ENCODE data around the gene ZNF598.

ZNF598 gene

GRCh38 chr16:1998852-1999801 lies 10.5 kb downstream of the ZNF598 start:
- TF ChIP-seq, protein P1, sequence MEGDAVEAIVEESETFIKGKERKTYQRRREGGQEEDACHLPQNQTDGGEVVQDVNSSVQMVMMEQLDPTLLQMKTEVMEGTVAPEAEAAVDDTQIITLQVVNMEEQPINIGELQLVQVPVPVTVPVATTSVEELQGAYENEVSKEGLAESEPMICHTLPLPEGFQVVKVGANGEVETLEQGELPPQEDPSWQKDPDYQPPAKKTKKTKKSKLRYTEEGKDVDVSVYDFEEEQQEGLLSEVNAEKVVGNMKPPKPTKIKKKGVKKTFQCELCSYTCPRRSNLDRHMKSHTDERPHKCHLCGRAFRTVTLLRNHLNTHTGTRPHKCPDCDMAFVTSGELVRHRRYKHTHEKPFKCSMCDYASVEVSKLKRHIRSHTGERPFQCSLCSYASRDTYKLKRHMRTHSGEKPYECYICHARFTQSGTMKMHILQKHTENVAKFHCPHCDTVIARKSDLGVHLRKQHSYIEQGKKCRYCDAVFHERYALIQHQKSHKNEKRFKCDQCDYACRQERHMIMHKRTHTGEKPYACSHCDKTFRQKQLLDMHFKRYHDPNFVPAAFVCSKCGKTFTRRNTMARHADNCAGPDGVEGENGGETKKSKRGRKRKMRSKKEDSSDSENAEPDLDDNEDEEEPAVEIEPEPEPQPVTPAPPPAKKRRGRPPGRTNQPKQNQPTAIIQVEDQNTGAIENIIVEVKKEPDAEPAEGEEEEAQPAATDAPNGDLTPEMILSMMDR (IDR thresholded peaks at IDR 0.05; ENCODE audit: low read depth, low read length): no peak
- Histone ChIP-seq H3K4me3 (ENCODE audit: low read depth, low read length) (no peak overlapping the region), H3K9me3 (ENCODE audit: severe bottlenecking) (no peaks in the 10 kb centered on the region), H3K27me3 (ENCODE audit: insufficient read depth, low read depth, severe bottlenecking) (no peaks in the 10 kb centered on the region), H3K36me3 (peaks cover 71% of the 10 kb centered on the region), H3K27ac (no peak overlapping the region)
- DNase-seq: no peak

- no peak for DNase-seq
- peaks cover 68% of the 10 kb centered on the region for H3K36me3 ChIP-seq
- H3K9me3 ChIP-seq (ENCODE audit: severe bottlenecking): no peaks in the 10 kb centered on the region
- TF ChIP-seq, protein P1 (IDR thresholded peaks at IDR 0.05; ENCODE audit: low read depth, low read length): no peak
- H3K27me3 ChIP-seq (ENCODE audit: insufficient read depth, low read depth, severe bottlenecking): no peaks in the 10 kb centered on the region
- H3K4me3 ChIP-seq (ENCODE audit: low read depth, low read length): no peak overlapping the region
- no peak overlapping the region for H3K27ac ChIP-seq
Observed at GRCh38 chr16:1998360-1998835, 11.2 kb downstream of the ZNF598 start.

GRCh38 chr16:1997494-1998359 lies 11.9 kb downstream of the ZNF598 start:
- peaks cover 61% of the 10 kb centered on the region for H3K36me3 ChIP-seq
- no peaks in the 10 kb centered on the region for H3K27me3 ChIP-seq (ENCODE audit: insufficient read depth, low read depth, severe bottlenecking)
- no peak for DNase-seq
- no peak overlapping the region for H3K27ac ChIP-seq
- TF ChIP-seq, protein P1 (IDR thresholded peaks at IDR 0.05; ENCODE audit: low read depth, low read length): no peak
- no peaks in the 10 kb centered on the region for H3K9me3 ChIP-seq (ENCODE audit: severe bottlenecking)
- H3K4me3 ChIP-seq (ENCODE audit: low read depth, low read length): no peak overlapping the region

DNA sequence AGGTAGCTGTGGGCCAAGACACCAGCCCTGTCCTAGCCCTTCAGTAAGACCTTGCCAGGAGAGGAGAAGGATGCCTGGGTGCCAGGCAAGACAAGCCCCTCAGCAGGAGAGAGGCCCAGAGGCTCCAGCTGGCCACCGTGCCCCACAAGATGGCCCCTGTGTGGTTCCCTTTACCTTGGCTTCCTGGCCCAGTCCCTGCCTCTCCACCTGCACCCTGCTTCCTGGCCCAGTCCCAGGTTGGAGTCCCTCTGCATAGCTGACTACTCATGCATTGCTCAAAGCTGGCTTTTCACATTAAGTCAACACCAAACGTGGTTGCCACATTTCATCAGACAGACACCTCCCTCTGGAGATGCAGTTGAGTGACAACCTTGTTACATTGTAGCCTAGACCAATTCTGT lies 15.9 kb downstream of the ZNF598 start:
- H3K4me3 ChIP-seq (ENCODE audit: low read depth, low read length): no peak overlapping the region
- peaks cover 24% of the 10 kb centered on the region for H3K36me3 ChIP-seq
- no peaks in the 10 kb centered on the region for H3K9me3 ChIP-seq (ENCODE audit: severe bottlenecking)
- TF ChIP-seq, protein P1 (IDR thresholded peaks at IDR 0.05; ENCODE audit: low read depth, low read length): no peak
- H3K27me3 ChIP-seq (ENCODE audit: insufficient read depth, low read depth, severe bottlenecking): no peaks in the 10 kb centered on the region
- no peak overlapping the region for H3K27ac ChIP-seq
- DNase-seq: no peak

DNA sequence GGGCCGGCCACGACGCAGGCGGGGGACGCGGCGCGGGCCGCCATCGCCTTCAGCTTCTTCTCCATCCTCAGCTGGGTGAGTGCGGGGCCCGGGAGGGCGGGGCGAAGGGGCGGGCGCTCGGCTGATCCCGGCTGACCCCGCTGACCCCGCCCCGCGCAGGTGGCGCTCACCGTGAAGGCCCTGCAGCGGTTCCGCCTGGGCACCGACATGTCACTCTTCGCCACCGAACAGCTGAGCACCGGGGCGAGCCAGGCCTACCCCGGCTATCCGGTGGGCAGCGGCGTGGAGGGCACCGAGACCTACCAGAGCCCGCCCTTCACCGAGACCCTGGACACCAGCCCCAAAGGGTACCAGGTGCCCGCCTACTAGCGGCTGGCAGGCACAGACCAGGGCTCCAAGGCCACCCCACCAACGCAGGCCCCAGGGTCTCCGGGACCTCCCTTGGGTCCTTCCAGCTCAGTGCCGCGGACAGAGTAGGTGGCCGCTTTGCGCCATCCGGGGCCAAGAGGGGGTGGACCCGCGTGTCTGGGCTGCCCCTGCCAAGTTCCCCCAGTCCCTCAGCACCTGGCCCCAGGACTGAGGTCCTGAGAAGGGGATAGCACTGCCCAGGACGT lies 16.8 kb downstream of the ZNF598 start:
- TF ChIP-seq, protein P1 (IDR thresholded peaks at IDR 0.05; ENCODE audit: low read depth, low read length): no peak
- Histone ChIP-seq H3K9me3 (ENCODE audit: severe bottlenecking) (no peaks in the 10 kb centered on the region), H3K36me3 (peaks cover 18% of the 10 kb centered on the region), H3K27ac (no peak overlapping the region), H3K4me3 (ENCODE audit: low read depth, low read length) (no peak overlapping the region), H3K27me3 (ENCODE audit: insufficient read depth, low read depth, severe bottlenecking) (no peaks in the 10 kb centered on the region)
- no peak for DNase-seq
